SK-N-SH (cell line): ENCODE results near the gene ACSF3. TPM values are rescaled to one million over a fixed set of nuclear protein-coding genes. Genes with fewer than 3 reads are reported as not detected.

ENCODE experiments used
- CTCF ChIA-PET: fragments of 300-600, 350-600 bp; formaldehyde crosslinking; extraction: SDS; loops from one replicate; lab custom pipeline; 2021; lab: Yijun Ruan, JAX
- POLR2A ChIA-PET: fragments of 350-600 bp; sonication (Branson Sonifier 250); formaldehyde crosslinking; extraction: SDS; loops from one replicate; lab custom pipeline; 2020; ENCODE audit warnings: antibody characterized with exemption, inconsistent platforms; lab: Yijun Ruan, JAX
- DNase-seq: peaks from one replicate; pipeline ENCODE4 v3.0.0; 2012
- H2AFZ ChIP-seq: fragments of 200-600 bp; sonication (generic); 2 replicates; pipeline ENCODE4 v1.8.1; 2016; ENCODE audit warnings: antibody characterized with exemption, mild to moderate bottlenecking, low read depth
- H3F3A ChIP-seq: fragments of 200-600 bp; sonication (generic); replicated peaks from 2 replicates; pipeline ENCODE3; 2016; ENCODE audit warnings: antibody characterized with exemption, mild to moderate bottlenecking; ENCODE audit not compliant: insufficient read depth
- H3K27ac ChIP-seq, 2 experiments: fragments of 200-500 bp in 1 of 2; fragments of 200-600 bp in 1 of 2; sonication (Bioruptor generic) in 1 of 2; sonication (generic), shearing (Covaris generic) in 1 of 2; 2 replicates each; pipeline versions ENCODE4 v1.5.1 to v1.6.1; 2014 to 2016; ENCODE audit warnings: low read depth in 2 of 2, inconsistent platforms in 1 of 2, low read length in 1 of 2, mild to moderate bottlenecking in 1 of 2, mixed read lengths in 1 of 2
- H3K27me3 ChIP-seq: fragments of 200-600 bp; sonication (generic), shearing (Covaris generic); 2 replicates; pipeline ENCODE4 v1.6.1; 2016; ENCODE audit warnings: mixed run types; ENCODE audit not compliant: insufficient read depth
- H3K36me3 ChIP-seq, 2 experiments: fragments of 200-500 bp in 1 of 2; fragments of 200-600 bp in 1 of 2; sonication (Bioruptor generic) in 1 of 2; sonication (generic) in 1 of 2; replicated peaks in 1 of 2; 2 replicates each; pipeline versions ENCODE3 to v1.5.1; 2014 to 2016; ENCODE audit warnings: low read length in 1 of 2, mild to moderate bottlenecking in 1 of 2; ENCODE audit not compliant: insufficient read depth in 2 of 2, control insufficient read depth in 1 of 2
- H3K4me1 ChIP-seq, 2 experiments: fragments of 200-500 bp in 1 of 2; fragments of 200-600 bp in 1 of 2; sonication (Bioruptor generic) in 1 of 2; sonication (generic), shearing (Covaris generic) in 1 of 2; 2 replicates each; pipeline versions ENCODE4 v1.5.1 to v1.6.1; 2014 to 2016; ENCODE audit warnings: low read depth in 1 of 2, low read length in 1 of 2, mixed run types in 1 of 2; ENCODE audit not compliant: insufficient read depth in 2 of 2, control insufficient read depth in 1 of 2
- H3K4me2 ChIP-seq: fragments of 200-600 bp; sonication (generic), shearing (Covaris generic); 2 replicates; pipeline ENCODE4 v1.6.1; 2017; ENCODE audit warnings: mixed run types
- H3K4me3 ChIP-seq, 2 experiments: fragments of 200-500 bp in 1 of 2; fragments of 200-600 bp in 1 of 2; sonication (Bioruptor generic) in 1 of 2; sonication (generic), shearing (Covaris generic) in 1 of 2; 2 replicates each; pipeline versions ENCODE4 v1.5.1 to v1.8.1; 2014 to 2016; ENCODE audit warnings: low read depth in 2 of 2, inconsistent platforms in 1 of 2, low read length in 1 of 2, mild to moderate bottlenecking in 1 of 2, mixed read lengths in 1 of 2, moderate library complexity in 1 of 2
- H3K79me2 ChIP-seq: fragments of 200-600 bp; sonication (generic); 2 replicates; pipeline ENCODE4 v1.8.1; 2017; ENCODE audit warnings: mild to moderate bottlenecking; ENCODE audit not compliant: insufficient read depth
- H3K9ac ChIP-seq: fragments of 200-600 bp; sonication (generic); 2 replicates; pipeline ENCODE4 v1.6.1; 2017; ENCODE audit warnings: mixed run types
- H3K9me2 ChIP-seq: fragments of 200-600 bp; sonication (generic); 2 replicates; pipeline ENCODE4 v1.6.1; 2017; ENCODE audit warnings: mixed run types
- H3K9me3 ChIP-seq: fragments of 200-600 bp; sonication (generic); 2 replicates; pipeline ENCODE4 v1.6.1; 2017; ENCODE audit warnings: mixed run types, mild to moderate bottlenecking, moderate library complexity
- H4K20me1 ChIP-seq: fragments of 200-600 bp; sonication (generic); 2 replicates; pipeline ENCODE4 v1.6.1; 2017; ENCODE audit warnings: mild to moderate bottlenecking, mixed run types; ENCODE audit not compliant: insufficient read depth
- CHD2 ChIP-seq: fragments of 150-350 bp; IDR thresholded peaks from 2 replicates; pipeline ENCODE4 v1.6.1; 2018; ENCODE audit warnings: low read length; ENCODE audit not compliant: partially characterized antibody
- ELF1 ChIP-seq: IDR thresholded peaks from 2 replicates; pipeline ENCODE4 v1.4.0; 2012
- FOSL2 ChIP-seq: IDR thresholded peaks from 2 replicates; pipeline ENCODE4 v1.4.0; 2012; ENCODE audit warnings: low read depth, mild to moderate bottlenecking, moderate library complexity, borderline replicate concordance
- GATA2 ChIP-seq: sonication (generic); formaldehyde crosslinking; IDR thresholded peaks from 2 replicates; pipeline ENCODE4 v1.5.0; 2020; ENCODE audit warnings: mild to moderate bottlenecking, missing genetic modification reagents
- JUND ChIP-seq: IDR thresholded peaks from 2 replicates; pipeline ENCODE4 v1.4.0; 2012
- MEF2A ChIP-seq: IDR thresholded peaks from 2 replicates; pipeline ENCODE4 v1.4.0; 2012; ENCODE audit warnings: low read depth, borderline replicate concordance
- MXI1 ChIP-seq: IDR thresholded peaks from 2 replicates; pipeline ENCODE4 v1.6.1; 2012; ENCODE audit warnings: mild to moderate bottlenecking, low read depth, low read length, improper control_type of control experiment
- NFIC ChIP-seq: IDR thresholded peaks from 2 replicates; pipeline ENCODE4 v1.4.0; 2012; ENCODE audit warnings: borderline replicate concordance
- NRF1 ChIP-seq: IDR thresholded peaks from 2 replicates; pipeline ENCODE4 v1.6.1; 2012; ENCODE audit warnings: low read depth, mild to moderate bottlenecking, low read length
- RAD21 ChIP-seq: IDR thresholded peaks from 2 replicates; pipeline ENCODE4 v1.6.1; 2012; ENCODE audit warnings: mild to moderate bottlenecking, low read length
- TAF1 ChIP-seq: IDR thresholded peaks from 2 replicates; pipeline ENCODE4 v1.6.1; 2012; ENCODE audit warnings: low read depth, mild to moderate bottlenecking, low read length, moderate library complexity, borderline replicate concordance
- YY1 ChIP-seq: IDR thresholded peaks from 2 replicates; pipeline ENCODE4 v1.4.0; 2012; ENCODE audit warnings: low read depth, mild to moderate bottlenecking
- WGBS: methylation state at CpG from one replicate; pipeline ENCODE4 v1.1.6; 2017; ENCODE audit warnings: low lambda C conversion rate; 5-methylcytosine and 5-hydroxymethylcytosine counted together
- polyA plus RNA-seq, 3 experiments: library from polyadenylated mRNA; depleted of rRNA; stranded (reverse); fragments of >200 nt; gene quantifications; 2 replicates each; pipeline ENCODE4 v1.2.3, GENCODE V29; 2012
- TF ChIP-seq, protein P1 (sequence below): fragments of 150-350 bp; IDR thresholded peaks from 2 replicates; pipeline ENCODE4 v1.6.1; 2017; ENCODE audit warnings: antibody characterized with exemption, low read length, low read depth, borderline replicate concordance
- TF ChIP-seq, protein P2 (sequence below): IDR thresholded peaks from 2 replicates; pipeline ENCODE4 v1.4.0; 2012; ENCODE audit warnings: low read depth
- TF ChIP-seq, protein P3 (sequence below): IDR thresholded peaks from 2 replicates; pipeline ENCODE4 v1.4.0; 2012; ENCODE audit warnings: low read depth, borderline replicate concordance

The ACSF3 gene
- polyA plus RNA-seq, 1 of the 3 experiments (the other 2 are of a cell fraction), result 18.8 TPM

DNA sequence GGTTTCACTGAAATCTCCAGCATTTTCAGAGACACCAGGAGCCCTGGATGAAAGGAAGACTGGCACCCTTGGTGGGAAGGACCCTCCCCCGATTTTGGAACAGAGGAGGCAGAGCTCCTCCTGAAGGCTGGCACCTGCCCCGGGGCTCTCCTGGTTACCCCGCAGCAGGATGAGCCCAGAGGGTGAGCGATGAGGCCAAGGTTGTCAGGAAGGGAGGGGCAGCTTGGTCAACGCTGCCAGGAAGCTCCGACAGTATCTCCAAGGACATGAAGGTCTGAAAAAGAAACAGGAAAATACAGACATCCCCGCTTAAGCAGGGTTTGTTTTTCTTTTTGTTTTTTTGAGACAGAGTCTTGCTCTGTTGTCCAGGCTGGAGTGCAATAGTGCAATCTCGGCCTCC lies 15.5 kb upstream of the ACSF3 start (continued):
- TF ChIP-seq, protein P1, sequence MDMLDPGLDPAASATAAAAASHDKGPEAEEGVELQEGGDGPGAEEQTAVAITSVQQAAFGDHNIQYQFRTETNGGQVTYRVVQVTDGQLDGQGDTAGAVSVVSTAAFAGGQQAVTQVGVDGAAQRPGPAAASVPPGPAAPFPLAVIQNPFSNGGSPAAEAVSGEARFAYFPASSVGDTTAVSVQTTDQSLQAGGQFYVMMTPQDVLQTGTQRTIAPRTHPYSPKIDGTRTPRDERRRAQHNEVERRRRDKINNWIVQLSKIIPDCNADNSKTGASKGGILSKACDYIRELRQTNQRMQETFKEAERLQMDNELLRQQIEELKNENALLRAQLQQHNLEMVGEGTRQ, result no peak
- TF ChIP-seq, protein P2, sequence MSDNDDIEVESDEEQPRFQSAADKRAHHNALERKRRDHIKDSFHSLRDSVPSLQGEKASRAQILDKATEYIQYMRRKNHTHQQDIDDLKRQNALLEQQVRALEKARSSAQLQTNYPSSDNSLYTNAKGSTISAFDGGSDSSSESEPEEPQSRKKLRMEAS, result no peak
- TF ChIP-seq, protein P3, sequence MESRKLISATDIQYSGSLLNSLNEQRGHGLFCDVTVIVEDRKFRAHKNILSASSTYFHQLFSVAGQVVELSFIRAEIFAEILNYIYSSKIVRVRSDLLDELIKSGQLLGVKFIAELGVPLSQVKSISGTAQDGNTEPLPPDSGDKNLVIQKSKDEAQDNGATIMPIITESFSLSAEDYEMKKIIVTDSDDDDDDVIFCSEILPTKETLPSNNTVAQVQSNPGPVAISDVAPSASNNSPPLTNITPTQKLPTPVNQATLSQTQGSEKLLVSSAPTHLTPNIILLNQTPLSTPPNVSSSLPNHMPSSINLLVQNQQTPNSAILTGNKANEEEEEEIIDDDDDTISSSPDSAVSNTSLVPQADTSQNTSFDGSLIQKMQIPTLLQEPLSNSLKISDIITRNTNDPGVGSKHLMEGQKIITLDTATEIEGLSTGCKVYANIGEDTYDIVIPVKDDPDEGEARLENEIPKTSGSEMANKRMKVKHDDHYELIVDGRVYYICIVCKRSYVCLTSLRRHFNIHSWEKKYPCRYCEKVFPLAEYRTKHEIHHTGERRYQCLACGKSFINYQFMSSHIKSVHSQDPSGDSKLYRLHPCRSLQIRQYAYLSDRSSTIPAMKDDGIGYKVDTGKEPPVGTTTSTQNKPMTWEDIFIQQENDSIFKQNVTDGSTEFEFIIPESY, result no peak
- no peak for TF ChIP-seq MXI1

DNA sequence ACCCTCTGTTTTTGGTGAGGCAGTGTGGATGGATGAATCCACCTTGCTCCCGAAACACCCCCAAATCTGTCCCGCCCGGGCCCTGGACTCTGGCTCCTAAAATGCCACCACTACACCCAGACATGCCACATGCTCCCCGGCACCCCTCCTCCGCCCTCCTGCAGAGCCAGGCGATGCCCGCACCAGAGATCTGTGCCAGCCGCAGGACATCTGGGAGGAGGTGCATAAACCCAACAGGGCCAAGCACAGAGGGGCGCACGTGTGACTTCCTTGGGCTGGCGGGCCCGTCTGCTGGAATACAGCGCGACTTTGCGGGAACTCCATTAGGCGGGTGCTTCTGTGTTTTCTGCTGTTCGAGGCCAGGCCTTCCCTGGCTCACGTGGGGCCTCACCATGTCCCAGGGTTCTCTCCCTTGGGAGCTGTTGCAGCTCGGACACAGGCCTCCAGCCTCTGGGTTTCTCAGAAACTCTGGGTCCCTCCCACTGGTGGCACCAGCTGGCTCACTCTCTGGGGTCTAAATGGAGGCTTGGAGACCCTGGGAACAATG lies 14.1 kb upstream of the ACSF3 start:
- H3K9me3 ChIP-seq, result no peaks in the 10 kb centered on the region
- peaks cover 12% of the 10 kb centered on the region for H3F3A ChIP-seq
- H4K20me1 ChIP-seq, result no peaks in the 10 kb centered on the region
- H3K27ac ChIP-seq, result no peak overlapping the region; a peak in 1 of 4 replicates
- DNase-seq, result no peak
- WGBS, result 59% methylated on average over 9 of the region's 19 CpGs
- POLR2A ChIA-PET, result no interaction called here
- H3K4me1 ChIP-seq, result peaks cover 0 to 8% of the 10 kb centered on the region in 2 experiments; a peak in 1 of 4 replicates
- no peaks in the 10 kb centered on the region for H3K9me2 ChIP-seq
- no peak overlapping the region for H2AFZ ChIP-seq
- H3K4me3 ChIP-seq, result no peak overlapping the region
- H3K9ac ChIP-seq, result no peak overlapping the region
- no peak for TF ChIP-seq CHD2
- TF ChIP-seq RAD21, result no peak
- no peak for TF ChIP-seq NRF1
- TF ChIP-seq, protein P3, result no peak
- TF ChIP-seq NFIC, result no peak
- no peak for TF ChIP-seq GATA2 (CRISPR knock-in tag)
- TF ChIP-seq FOSL2, result no peak
- TF ChIP-seq ELF1, result no peak
- TF ChIP-seq TAF1, result no peak
- TF ChIP-seq, protein P1, result no peak
- no peak for TF ChIP-seq MEF2A
- TF ChIP-seq JUND, result no peak
- TF ChIP-seq YY1, result no peak
- TF ChIP-seq, all 33 proteins: peak for 0
- CTCF ChIA-PET, result no interaction called here
- Histone ChIP-seq H3K36me3 (no peaks in the 10 kb centered on the region), H3K4me2 (no peak overlapping the region), H3K27me3 (peaks cover 3% of the 10 kb centered on the region; the same call in 1 of the 2 replicates), H3K79me2 (no peaks in the 10 kb centered on the region)
